HFFc6 (cell line): Measurements from ENCODE around the gene CHN1. TPM values are rescaled to one million over a fixed set of nuclear protein-coding genes. Genes with fewer than 3 reads are reported as not detected.

Source experiments
- DNase-seq: peaks from one replicate; pipeline ENCODE4 v3.0.0-alpha.2; 2018
- H3K27ac Mint-ChIP-seq: 2 replicates; pipeline ENCODE4 v1.8.0; 2020; ENCODE audit warnings: mild to moderate bottlenecking, mixed read lengths
- H3K27me3 Mint-ChIP-seq: 2 replicates; pipeline ENCODE4 v1.8.0; 2021; ENCODE audit warnings: mild to moderate bottlenecking, moderate library complexity, mixed read lengths; ENCODE audit not compliant: insufficient read depth
- H3K36me3 Mint-ChIP-seq: 2 replicates; pipeline ENCODE4 v1.8.0; 2021; ENCODE audit warnings: low read depth, mixed read lengths
- H3K4me1 Mint-ChIP-seq: 2 replicates; pipeline ENCODE4 v1.8.0; 2020; ENCODE audit warnings: low read depth, mixed read lengths
- H3K4me3 Mint-ChIP-seq: 2 replicates; pipeline ENCODE4 v1.8.0; 2020; ENCODE audit warnings: mild to moderate bottlenecking, moderate library complexity, mixed read lengths
- H3K9me3 Mint-ChIP-seq: 2 replicates; pipeline ENCODE4 v1.8.0; 2020; ENCODE audit warnings: mild to moderate bottlenecking, mixed read lengths
- total RNA-seq, 6 experiments: library from RNA; stranded (reverse); fragmentation: NEBNext Ultra II Directional; extraction: Animal tissue kit (Norgen Biotek cat#: 25700); gene quantifications; 2 replicates in 1 of 6; 3 replicates in 5 of 6; pipeline ENCODE4 v1.2.3, GENCODE V29; 2021
- TF ChIP-seq, protein P1 (sequence below): fragments of 200-600 bp; sonication (generic); IDR thresholded peaks from 2 replicates; pipeline ENCODE4 v1.5.0; 2021; ENCODE audit warnings: antibody characterized with exemption, mild to moderate bottlenecking

Gene CHN1
- total RNA-seq, 6 experiments from 2014 or later, result 85.5 to 104 (median 97.2) TPM

DNA sequence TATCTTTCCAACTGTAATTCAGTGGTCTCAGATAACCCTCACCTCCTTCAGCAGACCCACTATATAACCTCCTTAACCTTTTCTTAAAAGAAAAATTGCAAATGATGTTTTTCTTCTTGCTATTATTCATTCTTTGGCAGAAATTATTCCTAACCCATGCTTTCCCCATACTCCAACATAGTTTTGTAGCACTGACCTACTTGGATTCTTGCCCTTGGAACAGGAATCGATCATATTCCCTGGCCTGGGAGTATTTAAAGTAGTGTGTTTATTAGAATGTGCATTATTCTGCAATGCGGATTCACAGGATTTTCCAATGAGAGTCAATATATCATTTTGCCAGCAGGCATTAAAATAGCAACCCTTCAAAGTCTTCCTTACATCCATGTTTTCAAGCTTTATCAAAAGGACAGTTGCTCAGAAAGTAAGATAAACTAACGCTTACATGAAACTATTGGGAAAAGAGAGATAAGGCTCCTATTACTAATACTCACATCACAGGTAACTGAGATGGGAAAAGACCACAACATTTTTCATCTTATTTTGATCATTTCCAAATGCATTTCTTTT, 37.4 kb downstream of the CHN1 start:
- H3K27ac Mint-ChIP-seq, result no peak overlapping the region

DNA sequence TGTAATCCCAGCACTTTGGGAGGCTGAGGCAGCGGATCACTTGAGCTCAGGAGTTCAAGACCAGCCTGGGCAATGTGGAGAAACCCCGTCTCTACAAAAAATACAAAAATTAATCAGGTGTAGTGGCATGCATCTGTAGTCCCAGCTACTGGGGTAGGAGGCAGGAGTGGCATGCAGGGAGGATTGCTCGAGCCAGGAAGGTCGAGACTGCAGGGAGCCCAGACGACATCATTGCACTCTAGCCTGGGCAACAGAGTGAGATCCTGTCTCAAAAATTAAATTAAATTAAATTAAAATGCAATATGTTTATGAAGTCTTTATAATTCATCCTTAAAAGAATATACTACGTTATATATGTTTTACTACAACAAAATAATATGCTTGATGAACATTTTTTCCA, 38.1 kb downstream of the CHN1 start:
- H3K27me3 Mint-ChIP-seq, result no peaks in the 10 kb centered on the region
- peaks cover 73% of the 10 kb centered on the region for H3K4me1 Mint-ChIP-seq
- DNase-seq, result no peak
- peak overlapping the region; percentile 94 for H3K27ac Mint-ChIP-seq
- H3K4me3 Mint-ChIP-seq, result no peak overlapping the region
- TF ChIP-seq, protein P1, sequence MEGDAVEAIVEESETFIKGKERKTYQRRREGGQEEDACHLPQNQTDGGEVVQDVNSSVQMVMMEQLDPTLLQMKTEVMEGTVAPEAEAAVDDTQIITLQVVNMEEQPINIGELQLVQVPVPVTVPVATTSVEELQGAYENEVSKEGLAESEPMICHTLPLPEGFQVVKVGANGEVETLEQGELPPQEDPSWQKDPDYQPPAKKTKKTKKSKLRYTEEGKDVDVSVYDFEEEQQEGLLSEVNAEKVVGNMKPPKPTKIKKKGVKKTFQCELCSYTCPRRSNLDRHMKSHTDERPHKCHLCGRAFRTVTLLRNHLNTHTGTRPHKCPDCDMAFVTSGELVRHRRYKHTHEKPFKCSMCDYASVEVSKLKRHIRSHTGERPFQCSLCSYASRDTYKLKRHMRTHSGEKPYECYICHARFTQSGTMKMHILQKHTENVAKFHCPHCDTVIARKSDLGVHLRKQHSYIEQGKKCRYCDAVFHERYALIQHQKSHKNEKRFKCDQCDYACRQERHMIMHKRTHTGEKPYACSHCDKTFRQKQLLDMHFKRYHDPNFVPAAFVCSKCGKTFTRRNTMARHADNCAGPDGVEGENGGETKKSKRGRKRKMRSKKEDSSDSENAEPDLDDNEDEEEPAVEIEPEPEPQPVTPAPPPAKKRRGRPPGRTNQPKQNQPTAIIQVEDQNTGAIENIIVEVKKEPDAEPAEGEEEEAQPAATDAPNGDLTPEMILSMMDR, result no peak
- H3K36me3 Mint-ChIP-seq, result peaks cover 10% of the 10 kb centered on the region; the same call in 1 of the 2 replicates
- no peaks in the 10 kb centered on the region for H3K9me3 Mint-ChIP-seq

More for the DNA sequence above, 37.4 kb downstream of the CHN1 start:
- Mint-ChIP-seq H3K9me3 (no peaks in the 10 kb centered on the region; the same call in 1 of the 2 replicates), H3K27me3 (no peaks in the 10 kb centered on the region), H3K36me3 (peaks cover 10% of the 10 kb centered on the region; the same call in 1 of the 2 replicates), H3K4me1 (peaks cover 80% of the 10 kb centered on the region), H3K4me3 (no peak overlapping the region)
- TF ChIP-seq, protein P1, result no peak
- no peak for DNase-seq

DNA sequence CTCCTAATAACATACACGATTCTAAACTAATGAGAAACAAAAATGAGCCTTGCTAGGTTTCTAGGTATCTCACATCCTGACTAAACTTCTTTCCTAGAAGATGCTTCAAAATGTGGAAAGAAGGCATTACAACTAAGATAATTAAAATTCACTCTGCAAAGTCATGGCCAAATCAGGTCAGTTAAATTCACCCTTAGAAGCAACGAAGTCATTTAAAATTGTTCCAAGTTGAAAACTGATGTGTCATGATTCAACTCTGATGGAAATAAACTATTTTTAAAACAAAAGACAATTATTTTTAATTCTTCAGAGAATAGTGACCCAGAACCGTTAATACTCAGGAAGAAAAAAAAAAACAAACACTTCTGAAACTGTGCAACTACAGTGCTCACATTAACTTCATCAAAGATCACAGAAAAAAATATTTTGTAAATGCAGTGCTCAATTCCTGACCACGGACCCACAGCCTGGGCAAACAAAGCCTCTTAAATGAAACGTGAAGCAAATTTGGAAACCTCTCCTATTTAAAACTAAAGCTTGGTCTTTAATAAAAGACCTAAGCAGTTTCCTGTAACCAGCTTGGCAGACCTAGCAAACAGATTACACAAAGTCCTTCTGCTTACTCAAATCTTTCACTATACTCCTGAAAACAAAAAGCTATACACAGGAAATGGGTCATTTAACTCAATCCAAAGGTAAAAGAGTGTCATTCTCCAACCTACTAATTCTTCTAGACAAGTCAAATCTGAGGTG, 39.0 kb downstream of the CHN1 start:
- no peak for DNase-seq
- peaks cover 10% of the 10 kb centered on the region; the same call in 1 of the 2 replicates for H3K36me3 Mint-ChIP-seq
- H3K27ac Mint-ChIP-seq, result peak overlapping the region; percentile 94
- H3K9me3 Mint-ChIP-seq, result no peaks in the 10 kb centered on the region
- TF ChIP-seq, protein P1, result no peak
- no peaks in the 10 kb centered on the region for H3K27me3 Mint-ChIP-seq
- peak overlapping the region; percentile 78 for H3K4me3 Mint-ChIP-seq
- peaks cover 65% of the 10 kb centered on the region for H3K4me1 Mint-ChIP-seq

DNA sequence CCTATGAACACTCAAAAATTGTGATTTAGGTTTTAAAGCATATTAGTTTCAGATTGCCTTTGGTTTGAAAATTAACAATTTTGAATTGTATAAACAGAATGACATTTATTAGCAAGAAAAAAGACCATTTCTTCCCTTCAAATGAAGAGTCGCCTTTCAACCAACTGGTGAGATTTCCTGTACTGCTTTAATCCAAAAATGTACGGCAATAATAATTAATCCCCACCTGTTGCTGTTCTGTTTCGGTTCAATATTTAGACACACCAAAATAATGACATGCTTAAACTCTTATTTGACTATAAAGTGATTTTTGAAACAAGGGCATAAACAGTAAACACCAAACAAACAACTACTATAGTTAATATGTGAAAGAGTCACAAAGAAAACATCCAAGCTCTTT, 39.6 kb downstream of the CHN1 start:
- peaks cover 10% of the 10 kb centered on the region; the same call in 1 of the 2 replicates for H3K36me3 Mint-ChIP-seq
- TF ChIP-seq, protein P1, result no peak
- peak overlapping the region; percentile 94 for H3K27ac Mint-ChIP-seq
- peaks cover 61% of the 10 kb centered on the region for H3K4me1 Mint-ChIP-seq
- H3K9me3 Mint-ChIP-seq, result no peaks in the 10 kb centered on the region
- H3K27me3 Mint-ChIP-seq, result no peaks in the 10 kb centered on the region
- peak overlapping the region; percentile 78 for H3K4me3 Mint-ChIP-seq
- DNase-seq, result no peak

DNA sequence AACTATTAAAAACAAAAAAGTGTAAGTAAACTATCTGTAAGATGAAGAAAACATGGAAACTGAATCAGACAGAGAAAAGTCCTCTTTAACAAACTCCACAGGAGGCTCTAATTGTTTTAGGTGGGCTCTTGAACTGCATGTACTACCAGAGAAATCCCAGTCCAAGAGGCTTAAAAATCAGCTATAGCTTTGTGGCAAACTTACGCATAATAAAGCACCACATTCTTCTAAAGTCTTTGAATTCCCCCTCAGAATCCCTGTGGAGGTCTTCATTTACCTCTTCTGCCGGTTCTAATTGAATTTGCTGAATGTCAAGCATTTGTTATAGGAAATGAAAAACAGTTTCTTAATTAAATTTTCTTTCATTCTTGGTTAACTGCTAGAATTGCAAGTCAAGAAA, 40.8 kb downstream of the CHN1 start:
- peaks cover 57% of the 10 kb centered on the region for H3K4me1 Mint-ChIP-seq
- no peak overlapping the region for H3K4me3 Mint-ChIP-seq
- no peaks in the 10 kb centered on the region for H3K9me3 Mint-ChIP-seq
- no peak for DNase-seq
- H3K27ac Mint-ChIP-seq, result no peak overlapping the region
- H3K36me3 Mint-ChIP-seq, result peaks cover 10% of the 10 kb centered on the region; the same call in 1 of the 2 replicates
- H3K27me3 Mint-ChIP-seq, result 0 out of 2 replicates have a peak, but pooled peaks cover 2% of the 10 kb centered on the region
- TF ChIP-seq, protein P1, result no peak
